Colonic mucosa (tissue), 4 donors: ENCODE data around the gene SLC35F1. TPM values are rescaled to one million over a fixed set of nuclear protein-coding genes. Genes with fewer than 3 reads are reported as not detected.

Source experiments
- DNase-seq: peaks from one replicate; pipeline ENCODE4 v3.0.0-alpha.2; 2020
- H3K27ac ChIP-seq: fragments of 200-600 bp; one replicate; pipeline ENCODE4 v1.8.0; 2021
- H3K27me3 ChIP-seq: fragments of 200-600 bp; one replicate; pipeline ENCODE4 v1.8.0; 2021
- H3K36me3 ChIP-seq: fragments of 200-600 bp; one replicate; pipeline ENCODE4 v1.8.0; 2021
- H3K4me1 ChIP-seq: fragments of 200-600 bp; one replicate; pipeline ENCODE4 v1.8.0; 2021; ENCODE audit warnings: mild to moderate bottlenecking
- H3K4me3 ChIP-seq: fragments of 200-600 bp; one replicate; pipeline ENCODE4 v1.8.0; 2021
- H3K9ac ChIP-seq, 2 donors: one replicate each; pipeline ENCODE4 v1.7.0; 2013; ENCODE audit warnings: control low read depth in 2 of 2, low read depth in 2 of 2, low read length in 2 of 2
- H3K9me3 ChIP-seq: fragments of 200-600 bp; one replicate; pipeline ENCODE4 v1.8.0; 2021
- intact Hi-C: fragments of 100-400 bp; cut with DNase I; formaldehyde crosslinking; loops from one replicate; pipeline ENCODE4 v1.14.1; 2022
- total RNA-seq, 2 donors: library from RNA; stranded (reverse); fragmentation: NEBNext Ultra II Directional in 1 of 2; extraction: Animal tissue kit (Norgen Biotek cat#: 25700) in 1 of 2; gene quantifications; one replicate each; pipeline ENCODE4 v1.2.1, GENCODE V29; 2021
- TF ChIP-seq, protein P1 (sequence below): fragments of 200-600 bp; IDR thresholded peaks from one replicate; pipeline ENCODE4 v1.8.0; 2022; ENCODE audit warnings: antibody characterized with exemption, mild to moderate bottlenecking
- donor health status: healthy.
- donor health status: DM: no; HTN: no; CAD: no.
- donor health status: DM: no; HTN: no; CAD: no.

SLC35F1 gene
- total RNA-seq, 2 donors from 2014 or later: 0.25 to 1.1 TPM

DNA sequence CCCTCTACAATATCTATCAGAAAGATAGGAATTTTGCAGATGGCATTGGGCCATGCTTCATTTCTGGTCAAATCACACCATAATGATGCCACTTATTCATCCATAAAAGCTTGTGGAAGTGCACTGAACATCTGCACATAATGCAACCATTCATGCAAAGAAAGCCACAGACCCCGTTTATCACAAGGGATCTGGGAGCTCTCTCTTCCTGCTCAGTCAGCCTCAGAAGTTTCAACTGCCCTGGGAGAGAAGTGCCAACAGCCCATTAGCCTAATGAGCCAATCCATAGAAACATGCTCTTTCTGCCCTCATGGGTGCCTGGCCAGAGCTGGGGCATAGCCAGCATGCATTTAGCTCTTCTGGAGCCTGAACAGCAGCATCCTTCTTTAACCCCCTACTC lies 85.8 kb downstream of the SLC35F1 start:
- DNase-seq: no peak
- Histone ChIP-seq H3K9me3 (no peaks in the 10 kb centered on the region), H3K27ac (no peak overlapping the region), H3K27me3 (no peaks in the 10 kb centered on the region), H3K9ac (no peak overlapping the region), H3K4me1 (no peaks in the 10 kb centered on the region), H3K36me3 (no peaks in the 10 kb centered on the region), H3K4me3 (no peak overlapping the region)
- intact Hi-C loops: no loop called here
- TF ChIP-seq, protein P1, sequence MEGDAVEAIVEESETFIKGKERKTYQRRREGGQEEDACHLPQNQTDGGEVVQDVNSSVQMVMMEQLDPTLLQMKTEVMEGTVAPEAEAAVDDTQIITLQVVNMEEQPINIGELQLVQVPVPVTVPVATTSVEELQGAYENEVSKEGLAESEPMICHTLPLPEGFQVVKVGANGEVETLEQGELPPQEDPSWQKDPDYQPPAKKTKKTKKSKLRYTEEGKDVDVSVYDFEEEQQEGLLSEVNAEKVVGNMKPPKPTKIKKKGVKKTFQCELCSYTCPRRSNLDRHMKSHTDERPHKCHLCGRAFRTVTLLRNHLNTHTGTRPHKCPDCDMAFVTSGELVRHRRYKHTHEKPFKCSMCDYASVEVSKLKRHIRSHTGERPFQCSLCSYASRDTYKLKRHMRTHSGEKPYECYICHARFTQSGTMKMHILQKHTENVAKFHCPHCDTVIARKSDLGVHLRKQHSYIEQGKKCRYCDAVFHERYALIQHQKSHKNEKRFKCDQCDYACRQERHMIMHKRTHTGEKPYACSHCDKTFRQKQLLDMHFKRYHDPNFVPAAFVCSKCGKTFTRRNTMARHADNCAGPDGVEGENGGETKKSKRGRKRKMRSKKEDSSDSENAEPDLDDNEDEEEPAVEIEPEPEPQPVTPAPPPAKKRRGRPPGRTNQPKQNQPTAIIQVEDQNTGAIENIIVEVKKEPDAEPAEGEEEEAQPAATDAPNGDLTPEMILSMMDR: no peak

DNA sequence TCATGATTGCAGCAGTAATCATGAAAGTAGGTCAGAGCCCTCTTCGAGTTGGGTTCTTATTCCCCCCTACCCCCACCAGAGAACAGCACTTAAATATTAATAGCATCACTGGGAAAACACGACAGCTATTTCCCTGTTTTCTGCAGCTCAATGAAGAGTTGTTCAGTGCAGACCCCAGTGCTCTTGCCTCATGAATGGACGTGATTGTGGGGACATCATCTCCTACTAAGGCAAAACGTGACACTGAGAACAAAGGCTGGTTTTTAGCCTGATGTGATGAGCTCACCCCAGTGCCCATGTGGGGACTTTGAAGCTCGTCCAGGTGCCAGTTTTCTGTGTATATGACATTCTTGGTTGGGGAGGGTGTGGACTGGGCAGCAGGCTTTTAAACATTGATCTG lies 105.9 kb downstream of the SLC35F1 start:
- TF ChIP-seq, protein P1: no peak
- H3K36me3 ChIP-seq: no peaks in the 10 kb centered on the region
- no peaks in the 10 kb centered on the region for H3K9me3 ChIP-seq
- H3K9ac ChIP-seq: no peak overlapping the region
- H3K27ac ChIP-seq: no peak overlapping the region
- no peaks in the 10 kb centered on the region for H3K27me3 ChIP-seq
- no peaks in the 10 kb centered on the region for H3K4me1 ChIP-seq
- intact Hi-C loops: no loop called here
- DNase-seq: no peak
- H3K4me3 ChIP-seq: no peak overlapping the region

DNA sequence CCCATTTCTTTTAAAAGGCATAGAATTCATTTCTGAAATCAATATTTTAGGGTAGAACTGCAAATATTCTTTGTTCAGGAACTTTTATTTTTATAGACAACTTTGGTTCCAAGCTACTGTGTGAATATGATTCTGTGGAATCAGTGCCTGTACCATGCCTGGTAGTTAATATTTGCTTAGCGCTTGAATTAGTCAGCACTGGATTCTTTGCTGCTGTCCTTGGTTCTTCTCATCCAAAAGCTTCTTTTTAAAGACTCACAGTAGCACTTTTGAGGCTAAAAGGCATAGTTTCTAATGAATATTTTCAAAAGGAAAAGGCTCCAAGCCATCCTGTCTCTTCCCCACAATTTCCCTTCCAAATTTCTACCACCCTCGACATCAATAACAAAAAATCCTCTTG lies 109.5 kb downstream of the SLC35F1 start:
- Histone ChIP-seq H3K9ac (no peak overlapping the region), H3K27me3 (no peaks in the 10 kb centered on the region), H3K27ac (no peak overlapping the region), H3K9me3 (no peaks in the 10 kb centered on the region), H3K4me1 (no peaks in the 10 kb centered on the region), H3K36me3 (no peaks in the 10 kb centered on the region), H3K4me3 (no peak overlapping the region)
- TF ChIP-seq, protein P1: no peak
- no peak for DNase-seq
- intact Hi-C loops: no loop called here

DNA sequence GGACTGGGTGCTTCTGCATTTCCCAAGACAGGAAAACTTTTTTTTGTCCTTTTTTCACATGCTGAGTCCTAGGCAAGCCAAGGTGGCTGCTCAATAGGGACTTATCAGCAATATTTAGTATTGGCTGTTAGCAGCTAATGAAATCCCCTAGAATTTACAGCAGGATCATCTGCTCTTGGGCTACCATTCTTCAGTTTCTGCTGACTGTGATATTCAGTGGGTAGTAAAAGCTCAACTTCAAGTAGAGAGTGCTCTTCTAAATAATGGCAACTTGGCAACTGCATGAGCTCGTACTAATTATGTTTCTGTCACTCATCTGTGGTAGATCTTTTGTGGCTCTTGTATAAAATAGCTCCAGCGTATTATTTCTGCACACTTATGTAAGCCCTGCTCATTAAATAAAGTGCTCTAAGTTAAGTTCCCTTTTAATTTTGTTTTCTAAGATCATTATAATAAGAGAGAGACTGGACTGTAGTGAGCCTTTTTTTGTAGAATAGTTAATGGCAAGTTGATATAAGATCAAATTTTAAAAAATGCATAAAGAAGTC lies 110.3 kb downstream of the SLC35F1 start:
- Histone ChIP-seq H3K36me3 (no peaks in the 10 kb centered on the region), H3K9ac (no peak overlapping the region), H3K27ac (no peak overlapping the region), H3K27me3 (no peaks in the 10 kb centered on the region), H3K4me1 (no peaks in the 10 kb centered on the region), H3K4me3 (no peak overlapping the region), H3K9me3 (no peaks in the 10 kb centered on the region)
- intact Hi-C loops: no loop called here
- TF ChIP-seq, protein P1: no peak
- no peak for DNase-seq

DNA sequence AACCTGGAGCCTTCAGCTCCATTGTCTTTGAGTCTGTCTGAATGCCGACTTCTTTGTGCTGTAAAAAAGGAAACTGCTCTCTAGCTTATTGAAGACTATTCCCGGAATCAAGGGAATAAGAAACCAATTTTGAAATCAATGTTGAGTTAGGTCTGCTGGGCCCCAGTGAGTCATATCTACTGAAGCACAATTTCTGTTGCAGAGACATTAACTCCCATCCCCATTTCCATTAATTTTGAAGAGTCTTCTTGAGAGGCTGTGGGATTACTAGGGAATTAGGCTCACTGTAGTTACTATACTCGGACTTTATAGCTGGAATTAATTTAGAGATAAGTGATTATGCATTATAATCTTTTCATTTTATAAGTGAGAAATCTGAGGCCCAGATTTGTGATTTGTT lies 116.7 kb downstream of the SLC35F1 start:
- no peak for DNase-seq
- H3K4me3 ChIP-seq: no peak overlapping the region

More for the DNA sequence above, 116.7 kb downstream of the SLC35F1 start:
- Histone ChIP-seq H3K27ac (no peak overlapping the region), H3K4me1 (no peaks in the 10 kb centered on the region), H3K9ac (no peak overlapping the region), H3K27me3 (no peaks in the 10 kb centered on the region), H3K36me3 (no peaks in the 10 kb centered on the region), H3K9me3 (no peaks in the 10 kb centered on the region)
- intact Hi-C loops: no loop called here
- TF ChIP-seq, protein P1: no peak
